ENCODE results near the gene LRCH3.

The LRCH3 gene

GRCh38 chr3:197791113-197791891 lies at the start of gene LRCH3:
Gene LRCH3 (plus strand): TSS chr3:197791254. CDS start chr3:197791279, 25 bp downstream.
- H3K4me2 ChIP-seq (ENCODE audit: low read depth, low read length): peak within 1 kb of the TSS; percentile 64
- peaks cover 47% of the 10 kb centered on the region for H3K79me2 ChIP-seq (ENCODE audit: low read length)
- TF ChIP-seq, protein P1, sequence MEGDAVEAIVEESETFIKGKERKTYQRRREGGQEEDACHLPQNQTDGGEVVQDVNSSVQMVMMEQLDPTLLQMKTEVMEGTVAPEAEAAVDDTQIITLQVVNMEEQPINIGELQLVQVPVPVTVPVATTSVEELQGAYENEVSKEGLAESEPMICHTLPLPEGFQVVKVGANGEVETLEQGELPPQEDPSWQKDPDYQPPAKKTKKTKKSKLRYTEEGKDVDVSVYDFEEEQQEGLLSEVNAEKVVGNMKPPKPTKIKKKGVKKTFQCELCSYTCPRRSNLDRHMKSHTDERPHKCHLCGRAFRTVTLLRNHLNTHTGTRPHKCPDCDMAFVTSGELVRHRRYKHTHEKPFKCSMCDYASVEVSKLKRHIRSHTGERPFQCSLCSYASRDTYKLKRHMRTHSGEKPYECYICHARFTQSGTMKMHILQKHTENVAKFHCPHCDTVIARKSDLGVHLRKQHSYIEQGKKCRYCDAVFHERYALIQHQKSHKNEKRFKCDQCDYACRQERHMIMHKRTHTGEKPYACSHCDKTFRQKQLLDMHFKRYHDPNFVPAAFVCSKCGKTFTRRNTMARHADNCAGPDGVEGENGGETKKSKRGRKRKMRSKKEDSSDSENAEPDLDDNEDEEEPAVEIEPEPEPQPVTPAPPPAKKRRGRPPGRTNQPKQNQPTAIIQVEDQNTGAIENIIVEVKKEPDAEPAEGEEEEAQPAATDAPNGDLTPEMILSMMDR (IDR thresholded peaks at IDR 0.05; ENCODE audit: low read length): no peak
- no peak for TF ChIP-seq EZH2 (optimal IDR thresholded peaks at IDR 0.05; ENCODE audit: low read depth, low read length)
- no peak for TF ChIP-seq EZH2phosphoT487 (IDR thresholded peaks at IDR 0.05; ENCODE audit: low read length)
- H3K9me3 ChIP-seq (replicated peaks; ENCODE audit: insufficient read depth, low read length): no peaks in the 10 kb centered on the region
- no peaks in the 10 kb centered on the region for H3K27me3 ChIP-seq (replicated peaks; ENCODE audit: insufficient read depth, low read length)
- H3K9ac ChIP-seq (ENCODE audit: low read length): peak within 1 kb of the TSS; percentile 92
- peaks cover 7% of the 10 kb centered on the region for H3K4me1 ChIP-seq (ENCODE audit: low read length)
- H3K27ac ChIP-seq (ENCODE audit: low read length): peak within 1 kb of the TSS; percentile 83
- no peaks in the 10 kb centered on the region for H3K36me3 ChIP-seq (replicated peaks; ENCODE audit: insufficient read depth, low read length)
- H3F3A ChIP-seq (ENCODE audit: insufficient read depth, low read length): peaks cover 25% of the 10 kb centered on the region
- no peaks in the 10 kb centered on the region for H4K20me1 ChIP-seq (ENCODE audit: insufficient read depth, low read length)
- peak within 1 kb of the TSS; percentile 83 for H3K4me3 ChIP-seq (ENCODE audit: low read length)
- peak; percentile 83 for DNase-seq
- H2AFZ ChIP-seq (ENCODE audit: low read length): peak within 1 kb of the TSS; percentile 85
- no peaks in the 10 kb centered on the region for H3K9me2 ChIP-seq (replicated peaks; ENCODE audit: insufficient read depth, low read length)

DNA sequence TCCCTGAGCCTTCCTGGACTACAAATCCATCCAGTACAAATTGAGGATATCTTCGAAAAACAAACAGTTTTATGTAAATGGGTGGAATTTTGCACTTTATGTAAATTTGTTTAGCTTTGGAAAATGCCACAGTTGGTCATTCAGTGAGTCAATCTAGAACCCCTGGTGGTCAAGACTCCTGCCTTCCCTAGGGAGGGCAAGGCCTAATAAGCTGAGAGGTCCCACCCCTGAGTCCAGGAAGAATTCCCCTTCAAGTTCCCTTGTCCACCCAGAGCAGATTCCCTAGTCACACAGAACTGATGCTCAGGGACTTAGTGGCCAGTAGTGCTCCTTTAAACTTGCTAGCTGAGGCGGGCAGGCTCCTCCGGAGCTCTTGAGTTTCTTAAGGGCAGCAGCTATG lies 48.3 kb upstream of the LRCH3 start:
- no peaks in the 10 kb centered on the region for H3K79me2 ChIP-seq (ENCODE audit: low read length)
- no peaks in the 10 kb centered on the region for H3K27me3 ChIP-seq (replicated peaks; ENCODE audit: insufficient read depth, low read length)
- TF ChIP-seq EZH2 (optimal IDR thresholded peaks at IDR 0.05; ENCODE audit: low read depth, low read length): no peak
- TF ChIP-seq, protein P1 (IDR thresholded peaks at IDR 0.05; ENCODE audit: low read length): no peak
- no peak for TF ChIP-seq EZH2phosphoT487 (IDR thresholded peaks at IDR 0.05; ENCODE audit: low read length)

GRCh38 chr3:197746209-197746608 lies 44.8 kb upstream of the LRCH3 start:
- no peaks in the 10 kb centered on the region for H3K36me3 ChIP-seq (replicated peaks; ENCODE audit: insufficient read depth, low read length)
- no peaks in the 10 kb centered on the region for H4K20me1 ChIP-seq (ENCODE audit: insufficient read depth, low read length)
- peaks cover 28% of the 10 kb centered on the region for H3F3A ChIP-seq (ENCODE audit: insufficient read depth, low read length)
- H3K79me2 ChIP-seq (ENCODE audit: low read length): peaks cover 4% of the 10 kb centered on the region
- no peaks in the 10 kb centered on the region for H3K27me3 ChIP-seq (replicated peaks; ENCODE audit: insufficient read depth, low read length)
- H3K9me3 ChIP-seq (replicated peaks; ENCODE audit: insufficient read depth, low read length): no peaks in the 10 kb centered on the region
- H3K4me2 ChIP-seq (ENCODE audit: low read depth, low read length): no peak overlapping the region
- no peak for DNase-seq
- H3K27ac ChIP-seq (ENCODE audit: low read length): no peak overlapping the region
- peaks cover 9% of the 10 kb centered on the region for H3K4me1 ChIP-seq (ENCODE audit: low read length)
- no peak overlapping the region for H2AFZ ChIP-seq (ENCODE audit: low read length)
- H3K4me3 ChIP-seq (ENCODE audit: low read length): no peak overlapping the region
- no peaks in the 10 kb centered on the region for H3K9me2 ChIP-seq (replicated peaks; ENCODE audit: insufficient read depth, low read length)
- H3K9ac ChIP-seq (ENCODE audit: low read length): no peak overlapping the region
- TF ChIP-seq EZH2phosphoT487 (IDR thresholded peaks at IDR 0.05; ENCODE audit: low read length): no peak
- TF ChIP-seq EZH2 (optimal IDR thresholded peaks at IDR 0.05; ENCODE audit: low read depth, low read length): no peak
- TF ChIP-seq, protein P1 (IDR thresholded peaks at IDR 0.05; ENCODE audit: low read length): no peak

More for the DNA sequence above, 48.3 kb upstream of the LRCH3 start:
- Histone ChIP-seq H3K9me2 (replicated peaks; ENCODE audit: insufficient read depth, low read length) (no peaks in the 10 kb centered on the region), H3K4me2 (ENCODE audit: low read depth, low read length) (no peak overlapping the region), H2AFZ (ENCODE audit: low read length) (no peak overlapping the region), H3K4me1 (ENCODE audit: low read length) (0 out of 2 replicates have a peak, but pooled peaks cover 3% of the 10 kb centered on the region), H3F3A (ENCODE audit: insufficient read depth, low read length) (0 out of 2 replicates have a peak, but pooled peaks cover under 1% of the 10 kb centered on the region), H3K9ac (ENCODE audit: low read length) (no peak overlapping the region), H3K36me3 (replicated peaks; ENCODE audit: insufficient read depth, low read length) (no peaks in the 10 kb centered on the region), H3K9me3 (replicated peaks; ENCODE audit: insufficient read depth, low read length) (no peaks in the 10 kb centered on the region), H3K27ac (ENCODE audit: low read length) (no peak overlapping the region), H3K4me3 (ENCODE audit: low read length) (no peak overlapping the region), H4K20me1 (ENCODE audit: insufficient read depth, low read length) (no peaks in the 10 kb centered on the region)
- no peak for DNase-seq
